ENCODE results near the gene LHX8. TPM values are rescaled to one million over a fixed set of nuclear protein-coding genes. Genes with fewer than 3 reads are reported as not detected.

Gene LHX8
- total and polyA plus RNA-seq, 2 donors (not counting 1 experiment from before 2014, with no cell fraction given): not detected

DNA sequence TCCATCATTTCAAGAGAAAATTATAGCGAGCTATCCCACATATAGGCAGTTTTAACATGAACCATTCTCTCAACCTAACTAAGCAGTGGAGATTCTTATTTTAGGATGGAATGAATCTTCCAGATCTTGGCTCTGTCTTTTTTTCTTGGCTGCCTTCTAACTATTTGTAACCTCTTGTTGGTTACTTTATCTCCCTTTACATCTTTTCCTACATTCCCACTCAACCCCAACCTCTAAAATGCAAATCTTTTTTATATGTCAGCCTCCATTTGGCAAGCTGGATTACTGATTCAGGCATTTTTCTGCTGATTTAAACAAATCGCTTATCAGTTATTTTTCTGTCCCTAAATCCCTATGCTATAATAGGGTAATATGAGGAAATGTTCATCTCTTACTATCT is 46.9 kb upstream of the LHX8 start:
- no peak overlapping the region for H3K27ac Mint-ChIP-seq
- Histone ChIP-seq H3K4me3 (ENCODE audit: control extremely low read depth in 1 of 5, extremely low read depth in 1 of 5, insufficient read depth in 1 of 5, low read depth in 2 of 5, low read length in 4 of 5) (no peak overlapping the region), H3K4me1 (ENCODE audit: control insufficient read depth in 2 of 2, insufficient read depth in 2 of 2, low read length in 2 of 2) (no peaks in the 10 kb centered on the region), H3K9ac (ENCODE audit: low read length) (no peak overlapping the region), H3K79me2 (ENCODE audit: control insufficient read depth, insufficient read depth, low read length) (no peaks in the 10 kb centered on the region), H3K27me3 (replicated peaks in 1 of 4; ENCODE audit: control extremely low read depth in 1 of 4, control insufficient read depth in 3 of 4, insufficient read depth in 4 of 4, low read length in 3 of 4) (no peaks in the 10 kb centered on the region), H2AFZ (ENCODE audit: insufficient read depth, low read depth, low read length, poor library complexity, severe bottlenecking) (no peak overlapping the region), H3K36me3 (replicated peaks in 1 of 2; ENCODE audit: control extremely low read depth in 1 of 2, control insufficient read depth in 1 of 2, extremely low read depth in 1 of 2, insufficient read depth in 2 of 2, low read length in 1 of 2) (no peaks in the 10 kb centered on the region), H3K27ac (ENCODE audit: low read length in 2 of 2) (no peak overlapping the region), H4K20me1 (ENCODE audit: control insufficient read depth, insufficient read depth, low read length, poor library complexity, severe bottlenecking) (no peaks in the 10 kb centered on the region), H3K4me2 (replicated peaks; ENCODE audit: low read depth, low read length, poor library complexity, severe bottlenecking) (no peak overlapping the region), H3K9me3 (ENCODE audit: control extremely low read depth in 1 of 3, control insufficient read depth in 2 of 3, insufficient read depth in 1 of 3, low read length in 2 of 3) (peaks cover 0 to 4% (median 0%) of the 10 kb centered on the region in 3 donors)
- WGBS (ENCODE audit: insufficient coverage): no CpG with 5 or more reads among the region's 2 CpGs
- no peak overlapping the region for H3K4me3 Mint-ChIP-seq
- DNase-seq (no peak), ATAC-seq (ENCODE audit: low read depth) (no peak)
- no peaks in the 10 kb centered on the region for H3K9me3 Mint-ChIP-seq (ENCODE audit: insufficient read depth)
- TF ChIP-seq EZH2 (IDR thresholded peaks at IDR 0.05; ENCODE audit: borderline replicate concordance, insufficient read depth, low read depth, low read length, poor library complexity, severe bottlenecking): no peak
- TF ChIP-seq, protein P1, sequence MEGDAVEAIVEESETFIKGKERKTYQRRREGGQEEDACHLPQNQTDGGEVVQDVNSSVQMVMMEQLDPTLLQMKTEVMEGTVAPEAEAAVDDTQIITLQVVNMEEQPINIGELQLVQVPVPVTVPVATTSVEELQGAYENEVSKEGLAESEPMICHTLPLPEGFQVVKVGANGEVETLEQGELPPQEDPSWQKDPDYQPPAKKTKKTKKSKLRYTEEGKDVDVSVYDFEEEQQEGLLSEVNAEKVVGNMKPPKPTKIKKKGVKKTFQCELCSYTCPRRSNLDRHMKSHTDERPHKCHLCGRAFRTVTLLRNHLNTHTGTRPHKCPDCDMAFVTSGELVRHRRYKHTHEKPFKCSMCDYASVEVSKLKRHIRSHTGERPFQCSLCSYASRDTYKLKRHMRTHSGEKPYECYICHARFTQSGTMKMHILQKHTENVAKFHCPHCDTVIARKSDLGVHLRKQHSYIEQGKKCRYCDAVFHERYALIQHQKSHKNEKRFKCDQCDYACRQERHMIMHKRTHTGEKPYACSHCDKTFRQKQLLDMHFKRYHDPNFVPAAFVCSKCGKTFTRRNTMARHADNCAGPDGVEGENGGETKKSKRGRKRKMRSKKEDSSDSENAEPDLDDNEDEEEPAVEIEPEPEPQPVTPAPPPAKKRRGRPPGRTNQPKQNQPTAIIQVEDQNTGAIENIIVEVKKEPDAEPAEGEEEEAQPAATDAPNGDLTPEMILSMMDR (IDR thresholded peaks at IDR 0.05): no peak
- no peaks in the 10 kb centered on the region for H3K27me3 Mint-ChIP-seq
- ChIA-PET POLR2A (no interaction called here), CTCF (no interaction called here)
- H3K4me1 Mint-ChIP-seq: no peaks in the 10 kb centered on the region
- intact Hi-C loops (cut with micrococcal nuclease): no loop called here

GRCh38 chr1:75092141-75092540 is 42.0 kb upstream of the LHX8 start:
- Mint-ChIP-seq H3K27ac (no peak overlapping the region), H3K9me3 (ENCODE audit: insufficient read depth) (no peaks in the 10 kb centered on the region), H3K27me3 (no peaks in the 10 kb centered on the region), H3K4me1 (no peaks in the 10 kb centered on the region), H3K4me3 (no peak overlapping the region)
- Histone ChIP-seq H3K27me3 (replicated peaks in 1 of 4; ENCODE audit: control extremely low read depth in 1 of 4, control insufficient read depth in 3 of 4, insufficient read depth in 4 of 4, low read length in 3 of 4) (no peaks in the 10 kb centered on the region), H3K4me1 (ENCODE audit: control insufficient read depth in 2 of 2, insufficient read depth in 2 of 2, low read length in 2 of 2) (no peaks in the 10 kb centered on the region), H3K79me2 (ENCODE audit: control insufficient read depth, insufficient read depth, low read length) (no peaks in the 10 kb centered on the region), H2AFZ (ENCODE audit: insufficient read depth, low read depth, low read length, poor library complexity, severe bottlenecking) (no peak overlapping the region), H3K9me3 (ENCODE audit: control extremely low read depth in 1 of 3, control insufficient read depth in 2 of 3, insufficient read depth in 1 of 3, low read length in 2 of 3) (peaks cover 0 to 9% (median 0%) of the 10 kb centered on the region in 3 donors), H3K4me2 (replicated peaks; ENCODE audit: low read depth, low read length, poor library complexity, severe bottlenecking) (no peak overlapping the region), H3K4me3 (ENCODE audit: control extremely low read depth in 1 of 5, extremely low read depth in 1 of 5, insufficient read depth in 1 of 5, low read depth in 2 of 5, low read length in 4 of 5) (no peak overlapping the region), H3K9ac (ENCODE audit: low read length) (no peak overlapping the region), H3K36me3 (replicated peaks in 1 of 2; ENCODE audit: control extremely low read depth in 1 of 2, control insufficient read depth in 1 of 2, extremely low read depth in 1 of 2, insufficient read depth in 2 of 2, low read length in 1 of 2) (no peaks in the 10 kb centered on the region), H4K20me1 (ENCODE audit: control insufficient read depth, insufficient read depth, low read length, poor library complexity, severe bottlenecking) (no peaks in the 10 kb centered on the region), H3K27ac (ENCODE audit: low read length in 2 of 2) (no peak overlapping the region)
- TF ChIP-seq, protein P1 (IDR thresholded peaks at IDR 0.05): no peak
- no peak for TF ChIP-seq EZH2 (IDR thresholded peaks at IDR 0.05; ENCODE audit: borderline replicate concordance, insufficient read depth, low read depth, low read length, poor library complexity, severe bottlenecking)
- ChIA-PET POLR2A (no interaction called here), CTCF (no interaction called here)
- intact Hi-C loops (cut with micrococcal nuclease): no loop called here
- no peak for DNase-seq
- no peak for ATAC-seq (ENCODE audit: low read depth)
- no CpG with 5 or more reads among the region's 3 CpGs for WGBS (ENCODE audit: insufficient coverage)
